ENCODE measurements around the gene CPN1.
"Not testable (repeated sequence)": the region's sequence is repeated elsewhere in the genome, so short reads cannot be mapped to it uniquely, and the experiment has no call there.

CPN1 gene

DNA sequence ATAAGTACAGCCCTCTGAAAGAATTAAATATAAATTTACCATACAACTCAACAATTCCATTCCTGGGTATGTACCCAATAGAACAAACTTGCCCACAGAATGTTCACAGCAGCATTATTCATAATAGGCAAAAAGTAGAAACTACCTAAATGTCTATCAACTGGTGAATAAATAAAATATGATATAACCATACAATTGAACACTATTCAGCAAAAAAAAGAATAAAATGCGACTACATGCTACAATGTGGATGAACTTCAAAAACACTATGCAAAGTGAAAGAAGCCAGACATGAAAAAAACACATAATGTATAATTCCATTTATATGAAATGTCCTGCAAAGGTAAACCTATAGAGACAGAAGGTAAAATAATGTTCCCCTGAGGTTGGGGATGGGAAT is 2.0 kb upstream of the CPN1 start:
- in situ Hi-C loops (cut with HindIII; ENCODE audit: low sequenced_read_pairs), result no loop called here
- no peak overlapping the region for H3K4me3 ChIP-seq (ENCODE audit: low read depth, low read length)
- DNase-seq (ENCODE audit: low read depth, low spot score), result no peak
- TF ChIP-seq, protein P1, sequence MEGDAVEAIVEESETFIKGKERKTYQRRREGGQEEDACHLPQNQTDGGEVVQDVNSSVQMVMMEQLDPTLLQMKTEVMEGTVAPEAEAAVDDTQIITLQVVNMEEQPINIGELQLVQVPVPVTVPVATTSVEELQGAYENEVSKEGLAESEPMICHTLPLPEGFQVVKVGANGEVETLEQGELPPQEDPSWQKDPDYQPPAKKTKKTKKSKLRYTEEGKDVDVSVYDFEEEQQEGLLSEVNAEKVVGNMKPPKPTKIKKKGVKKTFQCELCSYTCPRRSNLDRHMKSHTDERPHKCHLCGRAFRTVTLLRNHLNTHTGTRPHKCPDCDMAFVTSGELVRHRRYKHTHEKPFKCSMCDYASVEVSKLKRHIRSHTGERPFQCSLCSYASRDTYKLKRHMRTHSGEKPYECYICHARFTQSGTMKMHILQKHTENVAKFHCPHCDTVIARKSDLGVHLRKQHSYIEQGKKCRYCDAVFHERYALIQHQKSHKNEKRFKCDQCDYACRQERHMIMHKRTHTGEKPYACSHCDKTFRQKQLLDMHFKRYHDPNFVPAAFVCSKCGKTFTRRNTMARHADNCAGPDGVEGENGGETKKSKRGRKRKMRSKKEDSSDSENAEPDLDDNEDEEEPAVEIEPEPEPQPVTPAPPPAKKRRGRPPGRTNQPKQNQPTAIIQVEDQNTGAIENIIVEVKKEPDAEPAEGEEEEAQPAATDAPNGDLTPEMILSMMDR (IDR thresholded peaks at IDR 0.05; ENCODE audit: low read depth, low read length), result no peak

DNA sequence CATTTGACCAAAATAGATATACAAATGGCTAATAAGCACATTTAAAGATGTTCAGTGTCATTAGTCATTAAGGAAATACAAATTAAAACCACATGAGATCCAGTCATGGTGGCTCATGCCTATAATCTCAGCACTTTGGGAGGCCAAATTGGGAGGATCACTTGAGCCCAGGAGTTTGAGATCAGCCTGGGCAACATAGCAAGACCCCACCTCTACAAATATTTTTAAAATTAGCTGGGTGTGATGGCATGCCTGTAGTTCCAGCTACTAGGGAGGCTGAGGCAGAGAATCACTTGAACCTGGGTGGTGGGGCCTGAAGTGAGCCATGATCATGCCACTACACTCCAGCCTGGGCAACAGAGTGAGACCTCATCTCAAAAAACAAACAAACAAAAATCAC is 607 bp upstream of the CPN1 start:
- DNase-seq (ENCODE audit: low read depth, low spot score); H3K4me3 ChIP-seq (ENCODE audit: low read depth, low read length); in situ Hi-C loops (cut with HindIII; ENCODE audit: low sequenced_read_pairs): not testable (repeated sequence)

DNA sequence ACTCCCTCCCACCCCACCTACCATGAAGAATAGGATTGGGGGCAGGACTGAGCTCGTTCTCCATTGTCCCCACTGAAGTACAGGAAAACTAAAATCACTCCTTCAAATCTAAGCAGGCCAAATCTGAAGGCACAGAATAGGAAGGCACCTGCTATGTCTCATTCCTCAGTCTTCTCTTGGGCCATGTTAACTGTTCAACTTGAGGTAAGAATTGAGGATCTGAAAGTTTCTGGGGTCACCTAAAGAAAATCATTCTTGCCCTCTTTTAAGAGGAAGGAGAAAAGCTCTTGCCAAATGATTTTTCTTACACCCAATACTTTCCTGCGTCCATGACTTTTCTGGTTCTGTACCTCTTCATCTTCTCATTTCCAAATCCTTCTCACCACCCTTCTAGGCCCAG is 4.9 kb downstream of the CPN1 start:
- TF ChIP-seq, protein P1 (IDR thresholded peaks at IDR 0.05; ENCODE audit: low read depth, low read length), result no peak
- in situ Hi-C loops (cut with HindIII; ENCODE audit: low sequenced_read_pairs), result no loop called here
- H3K4me3 ChIP-seq (ENCODE audit: low read depth, low read length), result no peak overlapping the region
- DNase-seq (ENCODE audit: low read depth, low spot score), result no peak

DNA sequence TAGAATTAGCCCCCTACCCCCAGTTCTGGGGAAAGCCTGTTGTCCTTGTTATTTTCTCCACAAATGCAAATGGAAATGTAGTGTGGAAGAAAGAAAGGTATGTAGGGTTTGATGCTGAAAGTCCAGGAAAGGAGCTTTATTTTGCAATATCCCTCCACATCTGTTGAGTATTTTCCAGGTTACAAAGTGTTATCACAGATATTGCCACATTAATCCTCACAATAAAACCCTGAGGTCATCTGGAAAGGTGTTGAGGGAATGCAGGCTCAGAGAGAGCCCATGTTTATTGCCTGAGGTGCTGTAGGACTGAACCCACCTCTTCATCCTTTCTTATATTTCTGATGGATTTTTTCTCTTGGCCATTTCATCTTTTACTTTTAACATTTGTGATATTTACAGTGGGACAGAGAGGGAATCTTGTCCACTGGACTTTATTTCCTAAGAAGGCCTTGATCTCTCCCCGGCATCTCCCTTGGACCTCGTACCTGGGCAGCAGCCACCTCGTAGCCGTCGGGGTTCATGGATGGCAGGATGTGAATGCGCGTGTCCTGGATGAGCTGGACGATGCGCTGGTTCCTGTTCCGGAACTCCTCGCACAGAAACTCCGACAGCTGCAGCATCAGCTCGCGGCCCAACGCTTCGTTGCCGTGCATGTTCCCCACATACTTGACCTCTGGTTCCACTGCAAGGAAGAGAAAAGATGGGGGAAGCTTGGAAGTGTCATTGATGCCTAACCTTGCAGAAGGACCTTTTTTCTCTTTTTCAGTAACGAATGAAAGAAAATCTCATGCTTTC is 6.0 kb downstream of the CPN1 start:
- TF ChIP-seq, protein P1 (IDR thresholded peaks at IDR 0.05; ENCODE audit: low read depth, low read length), result no peak
- no peak for DNase-seq (ENCODE audit: low read depth, low spot score)
- no peak overlapping the region for H3K4me3 ChIP-seq (ENCODE audit: low read depth, low read length)
- in situ Hi-C loops (cut with HindIII; ENCODE audit: low sequenced_read_pairs), result no loop called here

DNA sequence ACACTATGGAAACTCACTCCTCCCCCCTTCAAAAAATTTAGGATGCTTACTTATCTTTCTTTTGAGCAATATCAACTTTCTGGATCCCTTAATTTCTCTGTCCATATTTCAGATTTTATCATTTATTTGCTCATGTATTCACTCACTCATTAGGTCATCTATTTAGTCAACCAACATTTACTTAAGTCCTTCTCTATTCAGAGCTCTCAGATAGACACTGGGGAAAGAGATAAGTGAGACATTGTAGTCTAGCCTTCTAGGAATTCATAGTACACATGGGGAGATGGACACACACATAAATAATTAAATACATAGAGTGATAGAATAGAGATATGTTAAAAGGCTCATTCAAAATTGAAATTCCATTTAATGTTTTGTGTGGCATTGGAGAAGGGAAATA is 9.2 kb downstream of the CPN1 start:
- no peak overlapping the region for H3K4me3 ChIP-seq (ENCODE audit: low read depth, low read length)
- DNase-seq (ENCODE audit: low read depth, low spot score), result no peak
- TF ChIP-seq, protein P1 (IDR thresholded peaks at IDR 0.05; ENCODE audit: low read depth, low read length), result no peak
- in situ Hi-C loops (cut with HindIII; ENCODE audit: low sequenced_read_pairs), result no loop called here

DNA sequence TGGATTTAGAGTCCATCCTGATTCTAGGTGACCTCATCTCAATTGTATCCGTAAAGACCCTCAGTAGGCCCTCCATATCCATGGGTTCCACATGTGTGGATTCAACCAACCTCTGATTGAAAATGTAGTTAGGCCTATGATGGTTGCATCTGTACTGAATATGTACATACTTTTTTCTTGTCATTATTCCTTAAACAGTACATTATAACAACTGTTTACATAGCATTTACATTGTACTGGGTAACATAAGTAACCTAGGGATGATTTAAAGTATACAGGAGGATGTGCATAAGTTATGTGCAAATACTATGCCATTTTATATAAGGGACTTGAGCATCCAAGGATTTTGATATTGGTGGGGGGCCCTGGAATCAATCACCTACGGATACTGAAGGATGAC is 10.1 kb downstream of the CPN1 start:
- in situ Hi-C loops (cut with HindIII; ENCODE audit: low sequenced_read_pairs), result no loop called here
- DNase-seq (ENCODE audit: low read depth, low spot score), result no peak
- H3K4me3 ChIP-seq (ENCODE audit: low read depth, low read length), result no peak overlapping the region
- TF ChIP-seq, protein P1 (IDR thresholded peaks at IDR 0.05; ENCODE audit: low read depth, low read length), result no peak

DNA sequence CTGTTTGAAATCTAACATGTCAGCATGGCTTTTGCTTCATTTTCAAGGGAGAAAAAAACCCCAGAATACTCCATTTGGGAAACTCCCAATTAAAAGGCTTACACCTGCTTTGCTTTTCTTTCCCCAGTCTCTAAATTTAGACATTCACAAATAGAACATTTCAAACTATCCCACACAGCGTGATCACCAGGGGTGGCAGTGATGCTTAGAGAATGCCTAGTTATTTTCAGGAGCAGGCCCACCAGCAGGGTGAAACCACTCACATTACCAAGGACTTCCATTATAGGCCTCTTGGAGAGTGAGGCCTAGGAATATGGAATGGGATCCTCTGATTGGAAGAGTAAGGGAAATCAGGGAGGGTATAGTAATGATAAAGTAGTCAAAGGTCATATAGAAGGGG is 14.2 kb downstream of the CPN1 start:
- H3K4me3 ChIP-seq (ENCODE audit: low read depth, low read length), result no peak overlapping the region
- DNase-seq (ENCODE audit: low read depth, low spot score), result no peak
- in situ Hi-C loops (cut with HindIII; ENCODE audit: low sequenced_read_pairs), result no loop called here
- TF ChIP-seq, protein P1 (IDR thresholded peaks at IDR 0.05; ENCODE audit: low read depth, low read length), result no peak
